ENCODE data around the gene PAXX. TPM values are rescaled to one million over a fixed set of nuclear protein-coding genes. Genes with fewer than 3 reads are reported as not detected.

PAXX gene
- total and polyA plus RNA-seq, 9 of the 15 experiments (the other 6 are each of a cell fraction or from before 2014, with no cell fraction given): 1.2 to 175 (median 38.5) TPM

- TF ChIP-seq, protein P1, sequence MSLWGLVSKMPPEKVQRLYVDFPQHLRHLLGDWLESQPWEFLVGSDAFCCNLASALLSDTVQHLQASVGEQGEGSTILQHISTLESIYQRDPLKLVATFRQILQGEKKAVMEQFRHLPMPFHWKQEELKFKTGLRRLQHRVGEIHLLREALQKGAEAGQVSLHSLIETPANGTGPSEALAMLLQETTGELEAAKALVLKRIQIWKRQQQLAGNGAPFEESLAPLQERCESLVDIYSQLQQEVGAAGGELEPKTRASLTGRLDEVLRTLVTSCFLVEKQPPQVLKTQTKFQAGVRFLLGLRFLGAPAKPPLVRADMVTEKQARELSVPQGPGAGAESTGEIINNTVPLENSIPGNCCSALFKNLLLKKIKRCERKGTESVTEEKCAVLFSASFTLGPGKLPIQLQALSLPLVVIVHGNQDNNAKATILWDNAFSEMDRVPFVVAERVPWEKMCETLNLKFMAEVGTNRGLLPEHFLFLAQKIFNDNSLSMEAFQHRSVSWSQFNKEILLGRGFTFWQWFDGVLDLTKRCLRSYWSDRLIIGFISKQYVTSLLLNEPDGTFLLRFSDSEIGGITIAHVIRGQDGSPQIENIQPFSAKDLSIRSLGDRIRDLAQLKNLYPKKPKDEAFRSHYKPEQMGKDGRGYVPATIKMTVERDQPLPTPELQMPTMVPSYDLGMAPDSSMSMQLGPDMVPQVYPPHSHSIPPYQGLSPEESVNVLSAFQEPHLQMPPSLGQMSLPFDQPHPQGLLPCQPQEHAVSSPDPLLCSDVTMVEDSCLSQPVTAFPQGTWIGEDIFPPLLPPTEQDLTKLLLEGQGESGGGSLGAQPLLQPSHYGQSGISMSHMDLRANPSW (CRISPR knock-in tag; IDR thresholded peaks at IDR 0.05): no peak
- TF ChIP-seq DLX4 (CRISPR knock-in tag; IDR thresholded peaks at IDR 0.05): no peak
- no peak for TF ChIP-seq ZBTB5 (IDR thresholded peaks at IDR 0.05)
- no peak for TF ChIP-seq ZNF408 (CRISPR knock-in tag; IDR thresholded peaks at IDR 0.05; ENCODE audit: low read depth)
- no peak for TF ChIP-seq SAFB2 (IDR thresholded peaks at IDR 0.05; ENCODE audit: borderline replicate concordance, low read depth, low read length, severe bottlenecking)
- TF ChIP-seq EHMT2 (IDR thresholded peaks at IDR 0.05): no peak
- TF ChIP-seq THRAP3 (IDR thresholded peaks at IDR 0.05; ENCODE audit: borderline replicate concordance): no peak
- TF ChIP-seq HMG20A (CRISPR knock-in tag; conservative IDR thresholded peaks at IDR 0.05): no peak
- TF ChIP-seq, protein P2, sequence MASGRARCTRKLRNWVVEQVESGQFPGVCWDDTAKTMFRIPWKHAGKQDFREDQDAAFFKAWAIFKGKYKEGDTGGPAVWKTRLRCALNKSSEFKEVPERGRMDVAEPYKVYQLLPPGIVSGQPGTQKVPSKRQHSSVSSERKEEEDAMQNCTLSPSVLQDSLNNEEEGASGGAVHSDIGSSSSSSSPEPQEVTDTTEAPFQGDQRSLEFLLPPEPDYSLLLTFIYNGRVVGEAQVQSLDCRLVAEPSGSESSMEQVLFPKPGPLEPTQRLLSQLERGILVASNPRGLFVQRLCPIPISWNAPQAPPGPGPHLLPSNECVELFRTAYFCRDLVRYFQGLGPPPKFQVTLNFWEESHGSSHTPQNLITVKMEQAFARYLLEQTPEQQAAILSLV (tag; IDR thresholded peaks at IDR 0.05): no peak
- TF ChIP-seq, protein P3, sequence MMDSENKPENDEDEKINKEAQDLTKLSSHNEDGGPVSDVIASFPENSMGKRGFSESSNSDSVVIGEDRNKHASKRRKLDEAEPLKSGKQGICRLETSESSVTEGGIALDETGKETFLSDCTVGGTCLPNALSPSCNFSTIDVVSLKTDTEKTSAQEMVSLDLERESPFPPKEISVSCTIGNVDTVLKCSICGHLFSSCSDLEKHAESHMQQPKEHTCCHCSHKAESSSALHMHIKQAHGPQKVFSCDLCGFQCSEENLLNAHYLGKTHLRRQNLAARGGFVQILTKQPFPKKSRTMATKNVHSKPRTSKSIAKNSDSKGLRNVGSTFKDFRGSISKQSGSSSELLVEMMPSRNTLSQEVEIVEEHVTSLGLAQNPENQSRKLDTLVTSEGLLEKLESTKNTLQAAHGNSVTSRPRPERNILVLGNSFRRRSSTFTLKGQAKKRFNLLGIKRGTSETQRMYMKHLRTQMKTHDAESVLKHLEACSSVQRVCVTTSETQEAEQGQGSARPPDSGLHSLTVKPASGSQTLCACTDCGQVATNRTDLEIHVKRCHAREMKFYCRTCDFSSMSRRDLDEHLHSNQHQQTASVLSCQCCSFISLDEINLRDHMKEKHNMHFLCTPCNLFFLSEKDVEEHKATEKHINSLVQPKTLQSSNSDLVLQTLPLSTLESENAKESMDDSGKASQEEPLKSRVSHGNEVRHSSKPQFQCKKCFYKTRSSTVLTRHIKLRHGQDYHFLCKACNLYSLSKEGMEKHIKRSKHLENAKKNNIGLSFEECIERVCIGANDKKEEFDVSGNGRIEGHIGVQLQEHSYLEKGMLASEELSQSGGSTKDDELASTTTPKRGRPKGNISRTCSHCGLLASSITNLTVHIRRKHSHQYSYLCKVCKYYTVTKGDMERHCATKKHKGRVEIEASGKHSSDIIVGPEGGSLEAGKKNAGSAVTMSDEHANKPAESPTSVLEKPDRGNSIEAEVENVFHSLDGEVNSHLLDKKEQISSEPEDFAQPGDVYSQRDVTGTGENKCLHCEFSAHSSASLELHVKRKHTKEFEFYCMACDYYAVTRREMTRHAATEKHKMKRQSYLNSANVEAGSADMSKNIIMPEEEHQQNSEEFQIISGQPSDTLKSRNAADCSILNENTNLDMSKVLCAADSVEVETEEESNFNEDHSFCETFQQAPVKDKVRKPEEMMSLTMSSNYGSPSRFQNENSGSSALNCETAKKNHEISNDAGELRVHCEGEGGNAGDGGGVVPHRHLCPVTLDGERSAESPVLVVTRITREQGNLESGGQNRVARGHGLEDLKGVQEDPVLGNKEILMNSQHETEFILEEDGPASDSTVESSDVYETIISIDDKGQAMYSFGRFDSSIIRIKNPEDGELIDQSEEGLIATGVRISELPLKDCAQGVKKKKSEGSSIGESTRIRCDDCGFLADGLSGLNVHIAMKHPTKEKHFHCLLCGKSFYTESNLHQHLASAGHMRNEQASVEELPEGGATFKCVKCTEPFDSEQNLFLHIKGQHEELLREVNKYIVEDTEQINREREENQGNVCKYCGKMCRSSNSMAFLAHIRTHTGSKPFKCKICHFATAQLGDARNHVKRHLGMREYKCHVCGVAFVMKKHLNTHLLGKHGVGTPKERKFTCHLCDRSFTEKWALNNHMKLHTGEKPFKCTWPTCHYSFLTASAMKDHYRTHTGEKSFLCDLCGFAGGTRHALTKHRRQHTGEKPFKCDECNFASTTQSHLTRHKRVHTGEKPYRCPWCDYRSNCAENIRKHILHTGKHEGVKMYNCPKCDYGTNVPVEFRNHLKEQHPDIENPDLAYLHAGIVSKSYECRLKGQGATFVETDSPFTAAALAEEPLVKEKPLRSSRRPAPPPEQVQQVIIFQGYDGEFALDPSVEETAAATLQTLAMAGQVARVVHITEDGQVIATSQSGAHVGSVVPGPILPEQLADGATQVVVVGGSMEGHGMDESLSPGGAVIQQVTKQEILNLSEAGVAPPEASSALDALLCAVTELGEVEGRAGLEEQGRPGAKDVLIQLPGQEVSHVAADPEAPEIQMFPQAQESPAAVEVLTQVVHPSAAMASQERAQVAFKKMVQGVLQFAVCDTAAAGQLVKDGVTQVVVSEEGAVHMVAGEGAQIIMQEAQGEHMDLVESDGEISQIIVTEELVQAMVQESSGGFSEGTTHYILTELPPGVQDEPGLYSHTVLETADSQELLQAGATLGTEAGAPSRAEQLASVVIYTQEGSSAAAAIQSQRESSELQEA (IDR thresholded peaks at IDR 0.05; ENCODE audit: low read depth): no peak
- no peak for TF ChIP-seq C11orf30 (IDR thresholded peaks at IDR 0.05; ENCODE audit: low read depth)
Observed at GRCh38 chr9:137028263-137029057, 36.2 kb downstream of the PAXX start (continued).

Data from K562 (cell line).